MM.1S (cell line): ENCODE measurements around the gene APOL4.

ENCODE experiments used
- CTCF ChIP-seq: fragments of 300-600 bp; sonication (generic); IDR thresholded peaks from 2 replicates; pipeline ENCODE4 v1.5.1; 2016; ENCODE audit warnings: antibody characterized with exemption, low read length, mixed read lengths
- EZH2 ChIP-seq: fragments of 300-600 bp; sonication (generic); optimal IDR thresholded peaks from 2 replicates; pipeline ENCODE3; 2017; ENCODE audit warnings: low read depth, mild to moderate bottlenecking, antibody characterized with exemption, low read length, mixed read lengths
- EZH2phosphoT487 ChIP-seq: fragments of 300-600 bp; sonication (generic); IDR thresholded peaks from 2 replicates; pipeline ENCODE4 v1.6.1; 2018; ENCODE audit warnings: antibody characterized with exemption, low read length

GRCh38 chr22:36215981-36216380 is 14.4 kb upstream of the APOL4 start:
- TF ChIP-seq CTCF = no peak
- no peak for TF ChIP-seq EZH2
- no peak for TF ChIP-seq EZH2phosphoT487
